GM18526 (cell line): ENCODE data around the gene ZFYVE26.

ENCODE experiments used
- POLR2A ChIP-seq: IDR thresholded peaks from 3 replicates; pipeline ENCODE4 v1.6.1; 2011; ENCODE audit not compliant: insufficient read length; ENCODE audit errors: extremely low read depth

The ZFYVE26 gene

DNA sequence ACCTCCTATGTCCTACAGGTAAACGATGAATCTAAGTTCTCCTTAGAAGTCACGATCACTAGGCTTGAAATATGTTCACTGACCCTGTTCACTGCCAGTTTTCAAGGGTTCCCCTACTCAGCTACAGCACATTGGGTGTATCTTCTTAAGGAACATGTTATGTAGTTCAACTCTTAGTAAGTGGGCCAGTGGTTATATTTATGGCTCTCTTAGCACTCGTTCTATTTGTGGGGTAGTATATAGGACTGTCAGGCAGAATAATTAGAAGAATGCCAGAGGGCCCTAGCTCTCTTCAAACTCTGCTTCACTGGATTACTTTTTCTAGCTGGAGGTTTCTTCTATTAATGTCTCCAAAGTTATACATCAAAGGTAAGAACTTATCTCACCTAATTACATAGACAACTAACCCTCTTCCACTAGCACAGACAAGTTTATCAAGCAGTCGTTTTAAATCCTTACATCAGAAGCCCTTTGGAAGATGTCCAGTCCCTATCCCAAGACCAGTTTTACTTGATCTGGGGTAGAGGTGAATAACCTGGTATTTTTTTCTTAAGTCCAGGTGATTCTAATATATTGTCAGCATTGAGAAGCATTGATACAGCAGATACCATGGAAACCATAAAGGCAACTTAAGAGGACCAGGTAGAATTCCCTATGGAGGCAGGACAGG lies 39.6 kb downstream of the ZFYVE26 start:
- TF ChIP-seq POLR2A, result no peak

- no peak for TF ChIP-seq POLR2A
These were observed 42.5 kb downstream of the ZFYVE26 start for GRCh38 chr14:67773844-67774377.

DNA sequence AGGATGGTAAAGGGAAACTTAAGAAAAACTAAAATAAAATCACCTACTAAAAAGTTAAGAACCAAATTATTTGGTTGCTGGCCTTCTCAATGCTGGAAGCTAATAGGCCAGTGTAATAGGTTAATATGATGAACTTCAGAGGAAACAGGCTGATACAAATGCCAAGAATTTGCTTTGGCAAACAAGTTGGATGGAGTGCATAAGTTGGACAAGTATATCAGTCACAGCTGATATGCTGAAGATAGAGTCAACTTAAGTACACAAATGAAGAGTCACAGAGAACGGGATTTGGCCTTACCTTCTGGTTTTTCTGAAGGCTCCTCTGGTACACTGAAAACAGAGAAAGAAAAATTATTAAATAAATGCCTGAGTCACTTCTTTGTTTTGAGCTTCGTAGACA lies 48.2 kb downstream of the ZFYVE26 start:
- TF ChIP-seq POLR2A, result no peak

DNA sequence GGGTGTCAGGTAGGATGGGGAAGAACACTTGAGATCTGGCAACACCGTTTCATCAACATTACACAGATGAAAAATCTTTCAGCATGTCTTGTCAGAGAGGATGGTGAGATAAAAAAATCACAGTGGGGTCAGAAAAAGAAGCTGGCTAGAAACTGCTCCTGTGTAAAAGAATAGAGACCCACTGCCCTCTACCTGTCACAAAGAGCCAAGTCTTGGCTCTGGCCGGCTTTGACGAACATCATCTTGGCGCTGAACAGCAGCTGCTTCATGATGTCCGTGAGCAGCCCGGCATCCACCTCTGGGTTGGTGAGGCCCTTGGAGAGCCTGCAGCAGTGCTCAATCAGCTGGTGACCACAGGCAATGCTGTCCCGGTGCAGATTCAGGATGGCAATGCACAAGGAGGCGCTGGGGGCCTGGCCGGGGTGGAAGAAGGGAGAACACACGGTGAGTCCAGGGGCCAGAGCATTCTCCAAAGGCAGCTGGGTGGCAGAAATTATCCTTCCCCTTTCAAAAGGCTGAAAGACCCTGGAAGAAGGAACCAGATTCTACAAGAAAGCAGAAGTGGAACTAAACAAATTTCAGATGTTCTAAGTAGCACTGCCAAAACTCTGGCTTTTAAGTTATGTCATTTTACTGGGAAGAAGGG lies 50.2 kb downstream of the ZFYVE26 start:
- TF ChIP-seq POLR2A, result no peak

DNA sequence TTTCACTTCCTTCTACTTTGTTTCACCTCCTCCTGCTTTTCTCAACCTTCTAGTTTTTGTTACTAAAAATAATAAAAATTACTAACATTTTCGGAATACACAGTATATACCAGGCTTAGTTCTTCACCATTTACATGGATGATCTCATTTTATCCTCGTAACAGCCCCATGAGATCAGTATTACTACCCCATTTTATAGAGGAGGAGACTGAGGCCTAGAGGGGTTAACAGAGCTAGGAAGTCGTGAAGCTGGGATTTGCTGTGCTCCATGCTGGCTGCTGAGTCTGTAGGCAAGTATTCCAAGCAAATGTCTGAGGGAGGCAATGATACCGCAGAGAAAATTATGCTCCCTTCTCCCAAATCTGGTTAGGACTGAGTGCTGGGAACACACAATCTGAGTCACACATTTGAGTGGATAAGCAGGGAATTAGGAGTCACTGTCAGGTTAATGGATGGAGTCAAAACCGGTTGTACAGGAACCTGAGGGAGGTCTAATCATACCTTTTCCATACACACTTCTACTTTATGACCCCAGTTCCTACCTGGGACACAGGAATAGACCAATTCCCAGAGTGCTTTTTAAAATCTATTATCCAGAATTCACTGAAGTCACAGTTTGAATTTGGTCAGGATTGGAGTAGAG lies 51.1 kb downstream of the ZFYVE26 start:
- TF ChIP-seq POLR2A, result no peak

DNA sequence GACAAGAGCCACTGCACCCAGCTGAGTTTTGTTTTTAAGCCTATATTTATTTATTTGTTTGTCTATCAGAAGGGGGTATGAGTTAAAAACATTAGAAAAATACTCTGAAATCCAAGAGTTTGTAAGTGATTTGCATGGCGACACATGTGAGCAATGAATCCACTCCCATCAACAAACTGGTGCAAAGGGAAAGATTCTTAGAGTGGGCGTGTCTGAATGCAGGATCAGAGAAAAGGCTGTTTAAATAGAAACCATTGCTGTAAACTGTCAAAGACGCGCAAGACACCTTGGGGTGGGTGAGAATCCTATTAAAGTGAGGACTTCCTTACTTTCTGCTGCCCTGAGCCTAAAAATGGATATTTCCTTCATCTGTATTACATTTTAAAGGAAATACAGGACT lies 51.9 kb downstream of the ZFYVE26 start:
- no peak for TF ChIP-seq POLR2A

GRCh38 chr14:67763158-67763822 lies 53.1 kb downstream of the ZFYVE26 start:
- TF ChIP-seq POLR2A, result no peak

GRCh38 chr14:67762051-67762450 lies 54.3 kb downstream of the ZFYVE26 start:
- no peak for TF ChIP-seq POLR2A

GRCh38 chr14:67759916-67760315 lies 56.5 kb downstream of the ZFYVE26 start:
- TF ChIP-seq POLR2A, result no peak

GRCh38 chr14:67757175-67757574 lies 59.2 kb downstream of the ZFYVE26 start:
- no peak for TF ChIP-seq POLR2A

- no peak for TF ChIP-seq POLR2A
These were observed 59.9 kb downstream of the ZFYVE26 start for GRCh38 chr14:67756496-67756895.

- TF ChIP-seq POLR2A, result no peak
These were observed 66.9 kb downstream of the ZFYVE26 start for GRCh38 chr14:67749341-67750084.

GRCh38 chr14:67748312-67748711 lies 68.1 kb downstream of the ZFYVE26 start:
- no peak for TF ChIP-seq POLR2A

DNA sequence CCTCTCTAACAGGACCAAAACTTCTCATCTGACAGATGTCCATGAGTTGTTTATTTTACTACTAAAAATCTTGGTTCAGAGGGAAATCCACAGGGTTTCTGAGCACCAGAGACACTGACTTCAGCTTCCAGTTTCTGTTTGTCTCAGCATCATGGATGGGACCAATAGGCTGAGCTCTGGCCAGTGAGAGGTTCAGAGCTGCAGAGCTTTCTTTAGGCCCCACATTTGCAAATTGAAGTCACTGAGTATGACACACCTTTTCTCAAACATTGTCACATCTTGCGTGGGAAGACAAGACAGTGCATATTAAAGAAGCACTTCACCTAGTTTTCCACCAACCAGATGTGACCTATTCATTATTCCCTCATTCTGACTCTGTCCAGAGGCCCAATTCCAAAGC lies 69.5 kb downstream of the ZFYVE26 start:
- TF ChIP-seq POLR2A, result no peak

GRCh38 chr14:67744046-67744445 lies 72.3 kb downstream of the ZFYVE26 start:
- TF ChIP-seq POLR2A, result no peak

DNA sequence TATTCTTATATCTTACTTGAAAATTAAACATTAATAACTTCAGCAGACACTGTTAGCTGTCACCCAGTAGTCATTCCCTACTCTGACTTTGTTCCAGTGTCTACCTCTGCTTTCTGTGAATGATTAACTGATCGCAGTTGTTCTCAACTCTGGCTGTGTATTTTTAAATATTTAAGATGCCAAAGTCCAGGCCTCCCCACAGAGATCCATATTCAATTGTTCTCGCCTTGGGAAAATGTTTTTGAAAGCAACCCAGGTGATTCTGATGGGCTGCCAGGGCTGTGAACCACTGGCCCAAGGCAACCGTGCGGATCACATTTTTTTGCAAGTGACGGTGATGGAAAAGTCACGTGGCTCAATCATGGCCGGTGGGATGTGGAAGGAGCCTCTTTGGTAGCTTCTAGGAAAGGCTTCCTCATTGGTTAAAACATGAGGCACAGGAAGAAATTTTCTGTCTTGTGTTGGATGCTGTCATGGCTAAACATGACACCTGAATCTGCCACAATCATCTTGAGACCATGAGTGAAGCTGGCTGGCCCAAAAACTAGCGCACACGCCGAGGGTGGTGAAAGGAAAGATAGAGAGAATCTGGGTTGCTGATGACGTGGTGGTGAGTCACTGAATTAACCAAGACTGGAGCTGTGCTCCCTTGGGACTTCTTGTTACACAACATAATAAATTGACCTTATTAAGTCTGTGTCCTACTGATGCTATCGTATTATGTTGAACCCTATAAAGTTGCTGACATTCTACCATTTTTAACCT lies 77.5 kb downstream of the ZFYVE26 start:
- TF ChIP-seq POLR2A, result no peak
